Omental fat pad (tissue), 4 donors: Measurements from ENCODE around the gene NRCAM. TPM values are rescaled to one million over a fixed set of nuclear protein-coding genes. Genes with fewer than 3 reads are reported as not detected.

Experiments
- ATAC-seq: fragments of 150-250 bp; one replicate; pipeline ENCODE4 v1.9.1; 2016; ENCODE audit warnings: mild to moderate bottlenecking, moderate library complexity; ENCODE audit not compliant: low FRiP score
- DNase-seq: peaks from one replicate; pipeline ENCODE4 v3.0.0-alpha.2; 2019; ENCODE audit warnings: low spot score
- CTCF ChIP-seq, 3 donors: fragments of 450-650 bp; IDR thresholded peaks; one replicate each; pipeline ENCODE4 v1.5.1; 2016 to 2017; ENCODE audit warnings: antibody characterized with exemption in 3 of 3, mild to moderate bottlenecking in 3 of 3, moderate library complexity in 2 of 3
- total RNA-seq, 4 donors: library from RNA; depleted of rRNA; stranded (reverse); fragments of >200 nt; gene quantifications; one replicate each; pipeline ENCODE4 v1.1.0, GENCODE V29; 2016

The NRCAM gene
- total RNA-seq, 4 donors from 2014 or later, result 1.9 to 6.5 (median 4.6) TPM

DNA sequence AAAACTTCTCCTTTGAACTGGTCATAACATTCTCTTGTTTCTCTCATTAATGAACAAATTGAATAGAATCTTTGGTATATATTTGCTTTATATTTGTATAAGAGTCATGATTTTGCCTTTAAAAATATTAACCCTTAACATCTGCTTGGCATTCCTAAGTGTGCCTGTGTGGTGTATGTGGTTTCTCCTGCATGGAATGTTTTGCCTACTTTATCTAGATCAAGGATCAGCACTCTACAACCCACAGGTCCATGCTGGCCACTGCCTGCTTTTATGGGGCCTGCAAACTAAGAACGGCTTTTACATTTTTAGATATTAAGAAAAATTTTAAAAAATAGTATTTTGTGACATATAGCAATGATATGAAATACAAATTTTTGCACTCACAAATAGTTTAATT is 321.8 kb downstream of the NRCAM start:
- ATAC-seq (no peak), DNase-seq (no peak)
- no peak for TF ChIP-seq CTCF (IDR thresholded peaks at IDR 0.05)

- no peak for TF ChIP-seq CTCF (IDR thresholded peaks at IDR 0.05)
- no peak for DNase-seq
- ATAC-seq, result no peak
Measured at GRCh38 chr7:108132551-108133265, 323.5 kb downstream of the NRCAM start.

- ATAC-seq (no peak), DNase-seq (no peak)
- no peak for TF ChIP-seq CTCF (IDR thresholded peaks at IDR 0.05)
Measured at GRCh38 chr7:108130261-108130660, 326.0 kb downstream of the NRCAM start, which contains the start of gene LAMB4. LAMB4 (minus strand) TSS chr7:108130361; CDS start chr7:108123164, 7,197 bp downstream.

DNA sequence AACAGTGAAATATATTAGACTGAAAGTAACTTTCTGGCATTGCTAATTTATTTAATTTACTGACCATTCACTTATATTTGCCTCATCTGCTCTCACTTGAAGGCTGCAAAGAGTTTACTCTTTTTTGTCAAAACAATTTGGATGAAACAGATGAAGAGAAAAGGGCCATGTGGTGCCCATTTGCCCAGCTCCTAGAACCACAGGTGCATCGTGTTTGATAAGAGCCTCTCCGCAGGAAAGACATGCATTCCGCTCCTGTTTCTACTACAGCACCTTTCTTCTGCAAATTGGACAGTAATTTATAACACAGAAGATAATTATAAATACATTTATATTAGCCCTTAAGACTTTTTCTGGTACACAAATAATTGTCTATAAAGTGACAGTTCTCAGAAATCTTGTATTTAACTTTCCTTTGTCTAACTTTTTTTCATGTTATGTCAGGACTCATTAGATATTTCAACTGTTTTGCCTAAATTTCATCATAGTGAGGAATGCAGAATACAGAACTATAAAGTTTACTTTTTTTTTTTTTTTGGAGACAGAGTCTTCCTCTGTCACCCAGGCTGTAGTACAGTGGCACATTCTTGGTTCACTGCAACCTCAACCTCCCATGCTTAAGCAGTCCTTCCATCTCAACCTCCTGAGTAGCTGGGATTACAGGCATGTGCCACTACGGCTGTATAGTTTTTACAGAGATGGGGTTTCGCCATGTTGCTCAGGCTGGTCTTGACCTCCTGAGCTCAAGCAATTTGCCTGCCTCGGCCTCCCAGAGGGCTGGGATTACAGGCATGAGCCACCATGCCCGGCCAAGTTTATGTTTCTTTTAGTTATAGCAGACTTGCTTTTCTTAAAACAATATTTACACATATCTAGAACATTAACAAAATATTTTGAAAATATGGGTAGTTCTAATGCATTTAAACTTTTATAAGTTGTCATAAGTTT is 326.9 kb downstream of the NRCAM start:
- TF ChIP-seq CTCF (IDR thresholded peaks at IDR 0.05), result no peak
- DNase-seq (no peak), ATAC-seq (no peak)

GRCh38 chr7:108128514-108128913 is 327.7 kb downstream of the NRCAM start:
- ATAC-seq (no peak), DNase-seq (no peak)
- no peak for TF ChIP-seq CTCF (IDR thresholded peaks at IDR 0.05)

GRCh38 chr7:108127461-108127860 is 328.8 kb downstream of the NRCAM start:
- no peak for DNase-seq
- ATAC-seq, result no peak
- TF ChIP-seq CTCF (IDR thresholded peaks at IDR 0.05), result no peak
